Stomach (tissue), 9 donors: ENCODE results near the gene SPEM3. TPM values are rescaled to one million over a fixed set of nuclear protein-coding genes. Genes with fewer than 3 reads are reported as not detected.

Source experiments
- DNase-seq, 2 donors: peaks; one replicate each; pipeline versions ENCODE4 v3.0.0 to v3.0.0-alpha.2; 2013 to 2019
- H3K27ac ChIP-seq, 5 donors: fragments of 200-600 bp in 4 of 5; sonication (generic) in 4 of 5; one replicate each; pipeline ENCODE4 v1.5.1; 2013 to 2019; ENCODE audit warnings: mild to moderate bottlenecking in 1 of 5, moderate library complexity in 1 of 5
- H3K27me3 ChIP-seq, 3 donors: fragments of 200-600 bp; sonication (generic); one replicate each; pipeline ENCODE4 v1.5.1; 2017 to 2019; ENCODE audit warnings: mixed run types in 1 of 3
- H3K36me3 ChIP-seq, 4 donors: fragments of 200-600 bp; sonication (generic); 1 replicate in 3 of 4; 2 replicates in 1 of 4; pipeline ENCODE4 v1.5.1; 2016 to 2019
- H3K4me1 ChIP-seq, 4 donors: fragments of 200-600 bp; sonication (generic); one replicate each; pipeline ENCODE4 v1.5.1; 2016 to 2019
- H3K4me3 ChIP-seq, 4 donors: fragments of 200-600 bp; sonication (generic) in 3 of 4; one replicate each; pipeline ENCODE4 v1.5.1; 2016 to 2019; ENCODE audit warnings: mild to moderate bottlenecking in 1 of 4
- H3K9me3 ChIP-seq, 4 donors: fragments of 200-600 bp; sonication (generic); one replicate each; pipeline ENCODE4 v1.5.1; 2016 to 2019
- CTCF ChIP-seq, 7 experiments: fragments of 450-650 bp in 4 of 7; fragments of 200-600 bp in 3 of 7; sonication (generic) in 3 of 7; IDR thresholded peaks; one replicate each; pipeline ENCODE4 v1.5.1; 2016 to 2019; ENCODE audit warnings: antibody characterized with exemption in 7 of 7, control low read depth in 2 of 7, mild to moderate bottlenecking in 1 of 7
- EP300 ChIP-seq: sonication (generic); formaldehyde crosslinking; IDR thresholded peaks from one replicate; pipeline ENCODE4 v1.6.1; 2017; ENCODE audit warnings: antibody characterized with exemption
- POLR2A ChIP-seq, 4 donors: fragments of 450-650 bp; IDR thresholded peaks; one replicate each; pipeline ENCODE4 v1.6.1; 2016; ENCODE audit warnings: antibody characterized with exemption in 4 of 4, control low read depth in 2 of 4, mild to moderate bottlenecking in 1 of 4, moderate library complexity in 1 of 4
- POLR2AphosphoS5 ChIP-seq, 3 donors: sonication (generic); formaldehyde crosslinking; IDR thresholded peaks; one replicate each; pipeline ENCODE4 v1.6.1; 2016; ENCODE audit warnings: antibody characterized with exemption in 3 of 3
- WGBS, 5 donors: extraction: QIAGEN DNeasy Blood & Tissue Kit in 3 of 5; methylation state at CpG; one replicate each; pipeline versions ENCODE4 v1.1.5 to v1.1.7; 2013 to 2018; 5-methylcytosine and 5-hydroxymethylcytosine counted together
- intact Hi-C: fragments of 100-400 bp; cut with DNase I; formaldehyde crosslinking; loops from one replicate; pipeline ENCODE4 v1.15.1; 2023; ENCODE audit warnings: low total_unique reads
- polyA plus RNA-seq, 3 donors: library from polyadenylated mRNA; stranded (reverse); fragments of 200-250 nt; gene quantifications; one replicate each; pipeline ENCODE4 v1.2.3, GENCODE V29; 2013
- total RNA-seq, 5 donors: library from RNA; depleted of rRNA; stranded (reverse); fragments of >200 nt; gene quantifications; one replicate each; pipeline versions ENCODE4 v1.1.0 to v1.2.3, GENCODE V29; 2014 to 2016
- donor health status: healthy with polysubstance abuse.
- donor health status: Bipolar disorder and iron deficiency.
- donor health status: healthy.

Gene SPEM3
- total and polyA plus RNA-seq, 8 donors, result not detected

GRCh38 chr17:7432296-7432695 is 3.6 kb downstream of the SPEM3 start:
- no peaks in the 10 kb centered on the region for H3K36me3 ChIP-seq
- H3K27me3 ChIP-seq, result peaks cover 0 to 39% (median 2%) of the 10 kb centered on the region in 3 donors
- WGBS, 5 donors, result 87 to 96% (median 93%) methylated on average over 11 of the region's 11 CpGs
- DNase-seq, result no peak
- H3K4me3 ChIP-seq, result no peak overlapping the region
- no peak overlapping the region for H3K27ac ChIP-seq
- no peaks in the 10 kb centered on the region for H3K9me3 ChIP-seq
- TF ChIP-seq EP300 (no peak), POLR2AphosphoS5 (IDR thresholded peaks at IDR 0.05) (no peak), POLR2A (IDR thresholded peaks at IDR 0.05) (no peak), CTCF (IDR thresholded peaks at IDR 0.05) (no peak)
- intact Hi-C loops, result no loop called here
- peaks cover 7 to 28% (median 25%) of the 10 kb centered on the region in 4 donors for H3K4me1 ChIP-seq

- intact Hi-C loops, result loop anchor here (5.0 kb wide), 1 partner anchor 41 kb away; the partner anchor contains the start of gene ZBTB4
- Histone ChIP-seq H3K9me3 (no peaks in the 10 kb centered on the region), H3K27ac (peak overlapping the region; percentile 79 to 90 (median 84)), H3K4me1 (peaks cover 34 to 63% (median 60%) of the 10 kb centered on the region in 4 donors), H3K27me3 (peaks cover 11 to 75% (median 34%) of the 10 kb centered on the region in 3 donors), H3K36me3 (no peaks in the 10 kb centered on the region), H3K4me3 (peak overlapping the region; percentile 47 to 62 (median 54))
- DNase-seq, result peak; percentile 53 to 82
- WGBS, 5 donors, result 4 to 11% (median 5%) methylated on average over 30 to 49 of the region's 49 CpGs
- TF ChIP-seq POLR2AphosphoS5 (IDR thresholded peaks at IDR 0.05), result no peak
- TF ChIP-seq POLR2A (IDR thresholded peaks at IDR 0.05), result no peak
- no peak for TF ChIP-seq EP300
- TF ChIP-seq CTCF (IDR thresholded peaks at IDR 0.05), result no peak
Observed at GRCh38 chr17:7435676-7436555, 7.3 kb downstream of the SPEM3 start.

GRCh38 chr17:7436556-7437368 is 8.1 kb downstream of the SPEM3 start:
- DNase-seq, result peak; percentile 90 to 95
- peaks cover 34 to 68% (median 63%) of the 10 kb centered on the region in 4 donors for H3K4me1 ChIP-seq
- H3K27ac ChIP-seq, result peak overlapping the region; percentile 79 to 90 (median 84)
- 4 to 13% (median 4%) methylated on average over 19 to 92 of the region's 92 CpGs for WGBS, 5 donors
- intact Hi-C loops, result loop anchor here (5.0 kb wide), 1 partner anchor 41 kb away; the partner anchor contains the start of gene ZBTB4
- H3K9me3 ChIP-seq, result no peaks in the 10 kb centered on the region
- no peaks in the 10 kb centered on the region for H3K36me3 ChIP-seq
- H3K4me3 ChIP-seq, result peak overlapping the region; percentile 47 to 62 (median 54)
- TF ChIP-seq CTCF (IDR thresholded peaks at IDR 0.05), result peak in 5 of 7 experiments; percentile 48 to 92 (median 84)
- TF ChIP-seq EP300, result no peak
- TF ChIP-seq POLR2AphosphoS5 (IDR thresholded peaks at IDR 0.05), result peak; percentile 41 to 72 (median 67)
- no peak for TF ChIP-seq POLR2A (IDR thresholded peaks at IDR 0.05)
- H3K27me3 ChIP-seq, result peaks cover 11 to 84% (median 40%) of the 10 kb centered on the region in 3 donors

GRCh38 chr17:7437369-7437863 is 8.8 kb downstream of the SPEM3 start:
- 30 to 68% (median 36%) methylated on average over 11 to 31 of the region's 31 CpGs for WGBS, 5 donors
- Histone ChIP-seq H3K27me3 (peaks cover 11 to 88% (median 40%) of the 10 kb centered on the region in 3 donors), H3K4me1 (peaks cover 34 to 68% (median 63%) of the 10 kb centered on the region in 4 donors), H3K36me3 (no peaks in the 10 kb centered on the region), H3K4me3 (peak overlapping the region; percentile 47 to 62 (median 54)), H3K27ac (peak overlapping the region; percentile 79 to 90 (median 84)), H3K9me3 (no peaks in the 10 kb centered on the region)
- TF ChIP-seq EP300 (no peak), CTCF (IDR thresholded peaks at IDR 0.05) (no peak), POLR2A (IDR thresholded peaks at IDR 0.05) (no peak), POLR2AphosphoS5 (IDR thresholded peaks at IDR 0.05) (no peak)
- intact Hi-C loops, result loop anchor here (5.0 kb wide), 1 partner anchor 40 kb away; the partner anchor contains the start of gene ZBTB4
- no peak for DNase-seq
